Right lung (tissue), 5 donors: Measurements from ENCODE around the gene PCED1B. TPM values are rescaled to one million over a fixed set of nuclear protein-coding genes. Genes with fewer than 3 reads are reported as not detected.
"Not testable (repeated sequence)": the region's sequence is repeated elsewhere in the genome, so short reads cannot be mapped to it uniquely, and the experiment has no call there.

Experiments used
- DNase-seq, 2 donors: peaks; one replicate each; pipeline ENCODE4 v3.0.0-alpha.2; 2013
- polyA plus RNA-seq, 5 donors: library from polyadenylated mRNA; unstranded; fragments of 120-200 nt; gene quantifications; one replicate each; pipeline versions ENCODE4 v1.2.1 to v1.2.3, GENCODE V29; 2013; ENCODE audit warnings: inconsistent platforms in 1 of 5, low replicate concordance in 1 of 5; ENCODE audit not compliant: insufficient read length in 5 of 5, insufficient read depth in 1 of 5

The PCED1B gene
- polyA plus RNA-seq, 5 donors, result 0.59 to 1.9 (median 1.3) TPM

DNA sequence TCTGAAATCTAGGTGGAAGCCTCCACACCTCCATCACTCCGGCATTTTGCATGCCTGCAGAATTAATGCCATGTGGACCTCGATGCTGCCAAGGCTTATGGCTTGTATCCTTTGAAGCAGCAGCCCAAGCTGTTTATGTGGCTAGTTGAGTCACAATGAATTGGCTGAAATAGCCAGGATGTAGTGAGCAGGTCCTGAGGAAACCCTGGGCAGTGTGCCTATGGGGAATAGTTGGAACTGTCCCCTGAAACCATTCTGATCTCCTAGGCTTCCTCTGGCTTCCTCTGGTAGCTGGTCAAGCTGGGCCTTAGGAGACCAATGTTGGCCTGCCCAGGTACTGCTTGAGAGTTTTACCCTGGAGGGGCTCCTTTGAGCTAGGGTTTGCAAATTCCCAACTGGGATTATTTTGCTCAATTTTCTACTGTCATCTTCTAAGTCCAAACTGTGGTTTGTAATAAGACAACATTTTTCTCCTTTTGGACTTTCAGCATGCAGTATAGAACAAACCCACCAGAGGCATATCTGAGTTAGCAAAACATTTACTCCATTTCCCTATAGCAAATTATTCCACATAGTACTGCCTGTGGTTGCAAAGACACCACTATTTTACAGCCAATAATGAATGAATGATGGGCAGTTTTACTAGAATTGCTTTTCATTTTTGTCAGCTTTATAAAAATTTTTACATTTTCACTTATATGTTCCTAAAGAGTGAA is 85.5 kb downstream of the PCED1B start:
- no peak for DNase-seq

DNA sequence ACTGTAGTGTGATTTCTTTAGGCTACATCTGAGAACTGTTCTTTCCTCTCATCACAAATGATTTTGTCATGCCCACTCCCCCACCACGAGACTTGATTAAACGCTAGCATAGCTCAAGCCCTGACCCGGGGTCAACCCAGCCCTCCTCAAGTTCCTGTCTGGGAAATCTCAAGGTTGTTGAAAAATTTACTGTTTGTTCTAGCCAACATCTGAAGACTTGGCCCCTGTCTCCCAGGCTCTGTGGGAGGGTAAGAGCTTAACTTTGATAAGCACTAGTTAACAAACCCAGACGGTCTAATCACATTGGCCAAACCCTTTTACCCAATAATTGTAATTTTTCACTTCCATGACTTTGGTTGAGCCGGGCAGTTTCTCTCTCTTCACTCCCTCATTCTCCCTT is 86.5 kb downstream of the PCED1B start:
- no peak for DNase-seq

DNA sequence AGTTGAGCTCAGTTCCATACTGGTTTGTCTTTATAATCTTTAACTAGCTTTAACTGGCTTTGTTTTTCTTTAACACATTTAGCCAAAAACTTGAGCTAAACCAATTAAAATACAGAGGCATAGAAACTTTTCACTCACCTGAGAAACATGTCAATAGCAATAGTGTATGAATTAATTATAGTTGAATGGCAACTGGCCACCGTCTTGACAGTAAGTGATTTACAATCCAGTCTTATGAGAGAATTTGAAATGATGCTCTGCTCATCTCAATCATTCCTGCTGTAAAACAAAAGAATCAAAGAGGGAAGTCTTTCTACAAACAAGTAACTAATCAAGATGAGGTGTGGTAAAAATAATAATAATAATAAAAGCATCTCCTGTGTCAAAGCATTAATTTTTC is 86.9 kb downstream of the PCED1B start:
- no peak for DNase-seq

DNA sequence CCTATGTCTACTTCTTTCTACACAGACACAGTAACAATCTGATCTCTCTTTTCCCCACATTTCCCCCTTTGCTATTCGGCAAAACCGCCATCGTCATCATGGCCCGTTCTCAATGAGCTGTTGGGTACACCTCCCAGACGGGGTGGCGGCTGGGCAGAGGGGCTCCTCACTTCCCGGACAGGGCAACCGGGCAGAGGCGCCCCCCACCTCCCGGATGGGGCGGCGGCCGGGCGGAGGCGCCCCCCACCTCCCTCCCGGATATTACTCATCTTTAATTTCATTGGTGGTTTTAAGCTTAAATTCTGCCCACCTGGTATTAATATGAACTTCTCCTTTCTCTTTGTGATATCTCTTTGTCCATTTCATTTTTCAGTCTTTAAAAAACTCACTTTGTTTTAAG is 90.9 kb downstream of the PCED1B start:
- not testable (repeated sequence) for DNase-seq

DNA sequence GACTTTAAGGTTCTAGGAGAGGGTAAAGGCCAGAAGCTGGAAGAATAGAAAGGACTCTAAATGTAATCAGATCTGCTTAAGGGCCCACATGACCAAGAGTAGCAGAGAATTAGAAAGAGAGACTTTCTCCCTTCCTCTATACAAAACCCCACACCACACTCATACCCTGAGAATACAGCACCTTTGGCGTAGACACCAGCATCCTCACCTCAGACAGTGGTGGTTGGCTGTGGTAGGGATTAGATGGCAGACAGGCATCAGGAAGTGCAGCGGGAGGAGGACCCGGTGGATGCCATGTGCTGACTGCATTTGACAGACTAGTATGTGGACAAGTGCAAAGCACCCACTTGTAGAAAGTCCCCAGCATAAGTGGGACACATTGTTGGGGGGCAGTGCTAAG is 98.6 kb downstream of the PCED1B start:
- no peak for DNase-seq

DNA sequence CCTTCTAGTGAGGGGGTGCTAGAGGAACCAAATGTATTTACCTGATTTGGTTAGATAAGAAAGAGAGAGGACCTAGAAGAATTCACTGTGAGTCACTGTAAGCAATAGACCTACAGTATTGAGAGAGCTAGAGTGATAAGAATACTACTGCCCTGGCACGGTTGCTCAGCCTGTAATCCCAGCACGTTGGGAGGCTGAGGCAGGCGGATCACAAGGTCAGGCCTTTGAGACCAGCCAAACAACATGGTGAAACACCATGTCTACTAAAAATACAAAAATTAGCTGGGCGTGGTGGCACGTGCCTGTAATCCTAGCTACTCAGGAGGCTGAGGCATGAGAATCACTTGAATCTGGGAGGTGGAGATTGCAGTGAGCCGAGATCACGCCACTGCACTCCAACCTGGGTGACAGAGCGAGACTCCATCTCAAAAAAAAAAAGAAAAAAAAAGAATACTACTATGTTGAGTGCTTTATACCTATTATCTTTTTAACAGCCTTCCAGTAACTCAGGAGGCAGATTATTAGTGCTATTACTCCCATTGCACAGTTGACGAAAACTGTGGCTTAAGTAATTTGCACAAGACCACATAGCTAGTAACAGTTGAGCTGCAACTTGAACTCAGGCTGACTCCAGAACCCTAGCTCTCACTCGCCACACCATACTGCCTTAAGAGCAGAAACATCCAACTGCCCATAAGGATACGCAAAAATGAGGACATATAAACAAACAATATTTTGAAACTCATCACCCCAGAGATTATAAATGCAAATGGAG is 102.9 kb downstream of the PCED1B start:
- not testable (repeated sequence) for DNase-seq

DNA sequence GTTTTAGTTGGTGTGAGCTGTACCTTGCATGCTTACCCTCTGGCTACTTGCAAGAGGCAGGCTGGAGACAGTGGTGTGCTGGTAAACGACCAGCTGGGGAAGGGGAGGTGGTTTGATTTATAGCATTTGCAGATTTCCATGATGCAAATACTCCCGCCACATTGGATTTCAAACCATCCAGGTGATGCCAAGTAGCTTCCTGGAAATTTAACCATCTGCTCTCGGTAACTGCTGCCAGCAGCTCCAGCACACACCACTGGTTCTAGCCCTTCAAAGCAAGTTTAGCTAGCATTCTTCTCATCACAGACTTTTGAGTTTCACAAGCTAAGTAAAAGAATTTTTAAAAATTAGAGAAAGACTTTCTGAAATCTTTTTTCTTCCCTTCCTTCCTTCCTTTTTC is 104.8 kb downstream of the PCED1B start:
- DNase-seq, result no peak

DNA sequence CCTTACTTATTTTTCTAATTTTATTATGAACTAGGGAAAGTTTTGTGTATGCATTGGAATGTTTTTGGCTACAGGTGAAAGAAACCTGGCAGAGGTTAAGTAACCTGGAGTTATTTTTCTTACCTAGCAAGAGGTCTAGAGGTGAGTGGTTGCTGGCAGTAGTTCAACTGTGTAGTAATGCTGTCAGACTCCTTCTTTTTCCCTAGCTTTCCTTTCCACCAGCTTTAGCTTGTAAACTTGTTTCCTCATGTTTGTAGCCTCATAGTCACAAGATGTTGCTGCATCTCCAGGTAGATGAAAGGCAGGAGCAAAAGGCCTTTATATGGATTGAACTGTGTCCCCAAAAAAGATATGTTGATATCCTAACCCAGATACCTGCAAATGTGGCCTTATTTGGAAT is 105.4 kb downstream of the PCED1B start:
- peak; percentile 36 to 50 for DNase-seq

DNA sequence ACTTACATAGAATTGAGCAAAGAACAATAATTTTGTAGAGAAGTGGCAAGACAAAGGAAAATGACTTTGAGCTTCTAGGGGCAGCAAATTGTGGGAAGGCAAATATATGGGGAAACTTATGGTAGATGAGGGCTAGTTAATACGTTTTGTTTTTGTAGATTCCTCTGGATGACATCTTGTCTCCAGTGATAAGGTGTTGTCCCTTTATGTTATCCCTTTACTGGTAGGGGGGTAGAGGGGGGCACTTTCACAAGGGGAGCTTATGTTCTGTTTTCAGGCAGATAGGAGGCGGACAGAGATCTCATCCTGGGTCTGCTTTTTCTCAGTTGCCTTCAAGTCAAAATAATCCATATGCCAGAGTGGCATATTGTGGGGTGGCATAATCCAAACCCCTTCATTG is 106.8 kb downstream of the PCED1B start:
- no peak for DNase-seq

DNA sequence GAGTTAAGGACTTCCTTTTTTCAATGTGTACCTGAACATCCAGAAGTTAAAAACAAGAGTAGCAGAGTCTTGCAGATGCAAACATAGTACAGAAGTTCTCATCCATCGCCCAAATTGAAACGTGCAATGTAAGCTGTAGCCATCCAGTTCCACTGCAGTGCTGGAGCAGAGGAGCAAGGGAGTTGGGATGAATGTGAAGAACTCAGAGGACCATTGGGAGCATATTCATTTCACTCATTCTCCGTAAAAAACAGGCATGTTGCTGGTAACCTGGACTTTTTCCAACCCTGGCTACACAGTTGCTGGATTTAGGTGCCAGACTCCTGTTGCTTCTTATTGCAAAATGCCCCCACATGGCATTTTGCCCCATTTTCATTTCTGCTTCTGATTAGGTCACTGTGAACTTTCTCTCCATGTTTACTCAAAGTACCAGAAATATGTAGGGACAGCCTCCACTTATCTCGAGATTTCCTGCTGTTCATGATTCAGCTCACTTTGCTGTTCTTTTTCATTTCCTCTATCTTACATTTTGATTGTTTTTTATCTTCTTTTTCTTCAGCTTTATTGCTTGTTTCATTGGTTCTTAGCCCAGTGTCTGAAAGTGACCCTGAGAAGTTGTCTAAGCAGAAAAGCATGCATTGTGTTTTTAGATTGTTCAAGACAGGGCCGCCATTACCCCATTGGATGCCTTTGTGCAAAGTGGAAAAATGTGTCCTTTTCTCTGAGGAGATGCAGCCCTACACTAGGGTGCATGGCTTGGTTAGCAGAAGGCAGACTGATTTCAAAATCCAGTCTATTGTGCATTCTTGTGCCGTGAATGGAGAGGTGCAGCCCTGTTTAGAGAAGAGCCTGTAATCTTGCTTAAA is 109.4 kb downstream of the PCED1B start:
- DNase-seq, result no peak

DNA sequence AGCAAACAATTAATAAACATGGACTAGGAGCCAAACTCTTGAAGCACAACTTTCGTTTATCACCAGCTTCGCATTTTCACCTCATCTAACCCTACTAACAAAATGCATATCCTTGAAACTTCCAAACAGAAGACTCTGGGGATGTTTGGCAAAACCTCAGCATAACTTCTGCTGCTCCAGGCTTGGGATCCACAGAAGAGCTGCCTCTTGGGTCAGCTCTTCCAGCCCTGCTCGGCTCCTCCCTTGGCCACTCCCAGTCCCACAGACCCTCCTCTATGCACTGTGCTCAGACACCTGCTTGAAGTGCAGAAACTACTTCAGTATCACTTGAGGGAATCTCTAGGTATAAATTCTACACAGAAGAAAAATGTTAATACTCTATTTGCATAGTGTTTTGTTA is 110.3 kb downstream of the PCED1B start:
- DNase-seq, result no peak

DNA sequence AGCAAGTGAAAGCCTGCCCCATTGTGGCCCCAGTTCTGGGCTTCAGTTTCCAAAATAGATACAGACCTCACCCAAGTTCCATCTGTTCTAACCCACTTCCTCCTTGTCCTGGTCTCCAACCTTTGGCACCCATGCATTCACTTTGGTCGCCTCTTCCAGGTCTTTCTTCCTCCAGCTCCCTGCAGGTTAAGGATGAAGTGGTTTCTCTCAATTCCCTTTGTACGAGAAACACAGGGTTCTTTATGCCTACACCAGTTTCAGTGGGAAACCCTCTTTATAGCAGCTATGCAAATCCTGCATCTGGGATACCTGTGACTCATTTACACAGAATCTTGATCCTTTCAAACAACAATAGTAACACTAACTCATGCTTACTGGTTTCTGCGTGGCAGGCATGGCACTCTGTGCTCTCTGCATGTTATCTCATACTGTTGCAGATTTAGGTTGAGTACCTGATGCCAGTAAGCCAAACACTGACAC is 110.9 kb downstream of the PCED1B start:
- DNase-seq, result no peak

DNA sequence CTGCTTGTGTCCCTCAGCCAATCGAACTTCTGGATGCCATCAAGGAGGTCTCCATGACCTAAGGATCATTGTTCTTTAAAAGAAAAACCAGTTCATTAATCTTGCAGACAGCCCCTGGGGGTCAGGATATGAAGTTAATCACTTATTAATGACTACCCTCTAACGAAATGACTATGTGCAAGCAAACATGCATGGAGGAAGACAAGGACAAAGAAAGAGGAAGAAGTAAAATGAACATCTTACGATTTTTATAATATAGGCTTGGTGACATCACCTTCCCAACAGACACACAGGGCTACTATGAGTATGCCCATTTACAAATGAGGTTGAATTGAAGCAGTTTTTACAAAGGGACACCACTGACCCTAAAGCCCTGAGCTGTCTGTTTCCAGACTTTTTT is 111.5 kb downstream of the PCED1B start:
- no peak for DNase-seq

DNA sequence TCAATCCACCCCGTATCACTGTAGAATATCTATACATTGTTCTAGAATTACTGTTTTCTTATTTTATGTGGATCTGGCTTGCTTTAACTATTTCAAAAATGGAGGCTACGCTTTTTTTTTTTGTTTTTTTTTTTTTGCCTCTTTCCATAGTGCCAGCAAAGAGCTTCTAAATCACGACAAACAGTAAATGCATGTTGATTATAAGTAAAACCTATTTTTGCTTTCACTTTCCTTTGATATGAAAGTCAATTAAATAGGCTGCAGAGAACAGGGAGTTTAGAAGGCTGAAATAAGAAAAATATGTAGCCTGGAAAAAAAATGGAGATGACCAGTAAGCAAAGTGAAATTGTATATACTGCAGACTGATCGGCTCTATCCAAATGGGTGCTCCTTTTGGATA is 112.6 kb downstream of the PCED1B start:
- no peak for DNase-seq

DNA sequence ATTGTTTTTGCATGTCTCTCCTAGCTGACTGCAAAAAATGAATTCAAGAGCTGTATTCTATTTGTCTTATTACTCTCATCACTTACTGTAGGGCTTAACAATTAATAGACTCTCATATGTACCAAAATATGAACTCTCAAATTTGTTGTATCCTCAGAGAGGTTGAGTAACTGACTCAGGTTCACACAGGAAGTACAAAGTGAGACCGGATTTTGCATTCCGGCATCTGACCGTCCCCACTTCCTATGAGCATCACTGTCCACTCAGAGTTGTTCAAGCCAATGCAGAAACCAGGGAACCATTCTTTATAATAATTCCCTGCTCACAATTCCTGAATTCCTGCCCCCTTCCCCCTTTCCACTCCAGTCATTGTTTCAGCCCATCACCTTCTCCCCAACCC is 113.6 kb downstream of the PCED1B start:
- DNase-seq, result no peak

DNA sequence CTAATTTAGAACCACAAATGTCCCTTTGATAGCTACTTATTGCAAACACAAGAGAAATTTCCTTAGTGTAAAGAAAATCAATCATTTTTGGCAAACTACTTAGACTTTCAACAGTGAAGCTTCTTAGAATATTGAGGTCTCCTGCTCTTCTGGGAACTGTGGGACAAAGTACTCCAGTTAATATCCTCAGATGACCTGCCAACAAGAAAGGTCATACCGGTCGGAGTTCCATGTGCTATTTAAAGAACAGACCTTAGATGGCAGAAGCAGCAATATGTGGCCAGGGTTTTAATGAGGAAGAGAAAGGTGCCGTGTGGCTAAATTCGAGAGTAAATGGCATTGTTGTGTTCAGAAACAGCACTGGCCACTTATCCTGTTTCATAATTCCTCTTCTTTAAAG is 115.1 kb downstream of the PCED1B start:
- no peak for DNase-seq

DNA sequence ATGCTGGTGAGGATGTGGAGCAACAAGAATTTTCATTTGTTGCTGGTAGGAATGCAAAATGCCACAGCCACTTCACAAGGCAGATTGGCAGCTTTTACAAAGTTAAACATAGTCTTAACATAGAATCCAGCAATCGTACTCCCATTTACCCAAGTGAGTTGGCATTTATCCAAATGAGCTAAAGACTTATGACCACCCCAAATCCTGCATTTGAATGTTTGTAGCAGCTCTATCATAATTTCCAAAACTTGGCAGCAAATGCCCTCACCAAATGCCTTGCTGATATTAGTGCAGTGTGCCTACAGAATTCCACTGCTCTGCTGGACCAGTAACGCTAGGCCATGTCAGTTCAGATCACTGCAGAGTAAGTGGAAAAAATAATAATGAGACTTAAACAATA is 121.0 kb downstream of the PCED1B start:
- no peak for DNase-seq

DNA sequence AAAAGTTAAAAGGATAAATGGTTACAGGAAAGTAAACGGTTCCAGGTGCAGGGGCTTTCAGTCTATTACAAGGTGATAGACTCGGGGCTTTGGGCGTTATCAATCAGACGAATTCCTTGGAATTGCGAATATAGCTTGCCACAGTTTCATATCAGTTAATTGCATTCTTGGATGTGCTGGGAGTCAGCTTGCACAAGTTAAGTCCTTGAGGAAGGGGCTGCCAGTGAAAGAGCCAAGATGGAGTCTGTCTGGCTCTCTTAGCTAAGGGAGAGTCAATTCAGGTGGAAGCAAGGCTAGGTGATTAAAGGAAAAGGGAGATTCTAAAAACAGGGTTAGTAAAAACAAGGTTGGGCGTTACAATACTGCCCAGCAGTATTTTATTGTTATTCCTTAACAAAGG is 121.8 kb downstream of the PCED1B start:
- DNase-seq, result not testable (repeated sequence)

DNA sequence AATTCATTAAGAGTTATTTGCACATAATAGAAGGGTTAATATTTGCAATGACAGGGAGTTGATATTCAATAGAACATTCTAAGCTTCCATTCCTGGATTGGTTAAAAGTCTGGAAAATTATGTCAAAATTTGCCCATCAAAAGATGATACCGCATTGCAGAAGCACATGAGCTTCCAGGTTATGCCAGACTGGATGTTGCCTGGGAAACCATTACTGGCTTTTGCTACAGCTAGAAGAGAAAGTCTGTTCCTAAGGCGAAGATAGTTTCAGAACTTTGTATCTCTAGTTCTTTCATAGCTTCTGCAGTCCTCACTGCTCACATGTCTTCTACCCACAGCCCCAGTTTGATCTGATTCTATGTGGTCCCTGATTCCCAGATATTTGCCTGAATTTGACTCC is 122.8 kb downstream of the PCED1B start:
- DNase-seq, result no peak

DNA sequence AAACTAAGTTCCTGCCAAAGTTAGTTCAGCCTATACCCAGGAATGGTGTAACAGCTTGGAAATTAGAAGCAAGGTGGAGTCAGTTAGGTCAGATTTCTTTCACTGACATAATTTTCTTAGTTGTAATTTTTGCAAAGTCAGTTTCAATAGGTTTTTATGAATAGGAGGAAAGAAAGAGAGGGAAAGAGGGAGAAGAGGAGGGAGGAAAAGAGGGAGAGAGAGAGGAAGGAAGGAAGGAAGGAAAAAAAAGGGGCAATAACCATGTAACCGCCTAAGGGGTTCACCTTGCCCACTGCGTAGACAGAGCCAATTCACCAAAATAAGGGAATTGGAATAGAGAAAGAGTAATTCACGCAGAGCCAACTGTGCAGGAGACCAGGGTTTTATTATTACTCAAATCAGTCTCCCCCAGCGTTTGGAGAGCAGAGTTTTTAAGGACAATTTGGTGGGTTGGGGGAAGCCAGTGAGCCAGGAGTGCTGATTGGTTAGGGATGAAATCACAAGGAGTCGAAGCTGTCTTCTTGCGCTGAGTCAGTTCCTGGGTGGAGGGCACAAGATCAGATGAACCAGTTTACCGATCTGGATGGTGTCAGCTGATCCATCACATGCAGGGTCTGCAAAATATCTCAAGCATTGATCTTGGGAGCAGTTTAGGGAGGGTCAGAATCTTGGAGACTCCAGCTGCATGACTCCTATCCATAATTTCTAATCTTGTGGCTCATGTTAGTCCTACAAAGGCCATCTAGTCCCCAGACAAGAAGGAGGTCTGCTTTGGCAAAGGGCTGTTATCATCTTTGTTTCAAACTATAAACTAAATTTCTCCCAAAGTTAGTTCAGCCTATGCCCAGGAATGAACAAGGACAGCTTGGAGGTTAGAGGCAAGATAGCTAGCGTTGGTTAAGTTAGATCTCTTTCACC is 126.4 kb downstream of the PCED1B start:
- no peak for DNase-seq
